Measurements from ENCODE around the gene MRPL52.
"Not testable (repeated sequence)": the region's sequence is repeated elsewhere in the genome, so short reads cannot be mapped to it uniquely, and the experiment has no call there.

Gene MRPL52

DNA sequence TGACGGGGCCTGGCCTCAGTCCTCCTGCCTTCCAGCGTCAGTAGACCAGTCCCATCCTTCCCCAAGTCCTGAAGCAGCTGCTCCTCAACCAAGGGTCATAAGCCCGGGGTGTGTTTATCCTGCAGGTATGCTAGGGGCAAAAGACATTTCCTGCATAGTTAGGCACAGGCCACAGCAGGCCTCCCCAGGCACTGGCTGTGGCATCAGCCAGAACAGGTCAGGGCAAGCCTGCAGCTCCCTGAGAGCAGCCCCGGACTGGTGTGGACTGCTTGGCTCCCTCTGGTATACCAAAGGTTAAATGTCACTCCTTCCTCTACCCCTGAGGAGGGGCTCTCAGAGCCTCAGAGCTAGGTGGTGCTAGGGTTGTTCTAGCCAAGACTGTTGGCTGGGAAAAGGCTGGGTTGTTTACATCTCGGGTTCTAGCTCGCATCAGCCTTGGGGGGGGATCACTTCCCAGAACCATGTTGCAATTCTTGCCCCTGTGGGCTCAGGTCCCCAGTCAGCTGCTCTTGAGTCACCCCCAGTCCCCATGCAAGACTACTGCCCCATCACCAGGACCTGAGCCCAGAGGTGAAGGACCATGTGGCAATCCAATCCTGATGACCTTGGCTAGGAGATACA, 9.6 kb downstream of the MRPL52 start:
- DNase-seq (ENCODE audit: low read depth): no peak

DNA sequence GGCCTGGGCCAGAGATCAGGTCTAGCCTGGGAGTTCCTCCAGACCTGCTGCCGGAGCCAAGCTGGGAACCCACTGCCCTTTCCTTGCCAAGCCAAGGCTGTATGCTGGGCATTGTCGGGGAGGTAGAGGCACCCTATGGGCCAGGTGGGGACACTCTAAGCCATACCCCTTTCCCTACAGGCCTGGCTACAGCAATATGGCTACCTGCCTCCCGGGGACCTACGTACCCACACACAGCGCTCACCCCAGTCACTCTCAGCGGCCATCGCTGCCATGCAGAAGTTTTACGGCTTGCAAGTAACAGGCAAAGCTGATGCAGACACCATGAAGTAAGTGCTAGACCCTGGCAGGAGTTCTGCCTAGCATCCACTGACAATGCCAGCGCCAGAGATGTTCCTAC, 11.6 kb downstream of the MRPL52 start:
- DNase-seq (ENCODE audit: low read depth): no peak

DNA sequence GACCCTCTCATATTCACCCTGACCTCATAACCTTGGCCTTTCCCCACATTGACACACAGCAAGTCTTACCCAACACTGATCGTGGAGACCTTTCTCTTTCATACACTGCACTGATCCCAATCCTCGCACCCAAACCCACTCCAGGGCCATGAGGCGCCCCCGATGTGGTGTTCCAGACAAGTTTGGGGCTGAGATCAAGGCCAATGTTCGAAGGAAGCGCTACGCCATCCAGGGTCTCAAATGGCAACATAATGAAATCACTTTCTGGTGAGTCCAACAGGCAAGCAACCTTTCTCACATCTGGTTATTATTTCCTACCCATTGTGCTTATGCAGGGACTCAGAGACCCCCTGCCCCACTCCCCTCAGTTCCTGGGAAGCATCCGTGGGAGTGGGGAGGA, 12.1 kb downstream of the MRPL52 start:
- no peak for DNase-seq (ENCODE audit: low read depth)

DNA sequence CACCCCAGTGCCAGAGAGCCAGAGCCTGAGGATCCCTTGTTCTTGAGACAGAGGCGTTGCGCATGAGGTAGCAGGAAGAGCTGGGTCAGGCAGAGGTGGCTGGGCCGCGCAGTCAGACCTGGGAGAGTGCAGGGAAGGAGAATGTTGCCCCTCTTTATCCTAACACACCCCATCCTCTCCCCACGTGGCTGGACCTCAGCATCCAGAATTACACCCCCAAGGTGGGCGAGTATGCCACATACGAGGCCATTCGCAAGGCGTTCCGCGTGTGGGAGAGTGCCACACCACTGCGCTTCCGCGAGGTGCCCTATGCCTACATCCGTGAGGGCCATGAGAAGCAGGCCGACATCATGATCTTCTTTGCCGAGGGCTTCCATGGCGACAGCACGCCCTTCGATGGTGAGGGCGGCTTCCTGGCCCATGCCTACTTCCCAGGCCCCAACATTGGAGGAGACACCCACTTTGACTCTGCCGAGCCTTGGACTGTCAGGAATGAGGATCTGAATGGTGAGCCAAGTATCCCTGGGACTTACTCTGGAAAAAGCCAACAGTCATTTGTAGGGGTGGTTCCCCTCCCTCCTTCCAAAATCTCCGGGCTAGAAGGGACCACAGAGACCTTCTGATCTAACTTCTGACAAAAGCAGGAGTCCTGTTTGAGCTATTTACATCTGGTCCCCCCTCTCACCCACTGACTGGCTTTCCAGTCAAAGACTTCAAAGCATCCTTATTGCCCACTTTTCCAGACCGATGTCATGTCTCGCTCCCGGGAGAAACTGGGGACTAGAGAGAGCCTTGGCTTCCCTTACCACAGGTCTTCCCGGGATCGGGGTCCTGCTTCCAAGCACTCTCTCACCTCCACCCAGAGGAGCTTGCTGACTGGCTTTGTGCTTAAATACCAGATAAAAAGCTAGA, 12.8 kb downstream of the MRPL52 start:
- DNase-seq (ENCODE audit: low read depth): no peak

DNA sequence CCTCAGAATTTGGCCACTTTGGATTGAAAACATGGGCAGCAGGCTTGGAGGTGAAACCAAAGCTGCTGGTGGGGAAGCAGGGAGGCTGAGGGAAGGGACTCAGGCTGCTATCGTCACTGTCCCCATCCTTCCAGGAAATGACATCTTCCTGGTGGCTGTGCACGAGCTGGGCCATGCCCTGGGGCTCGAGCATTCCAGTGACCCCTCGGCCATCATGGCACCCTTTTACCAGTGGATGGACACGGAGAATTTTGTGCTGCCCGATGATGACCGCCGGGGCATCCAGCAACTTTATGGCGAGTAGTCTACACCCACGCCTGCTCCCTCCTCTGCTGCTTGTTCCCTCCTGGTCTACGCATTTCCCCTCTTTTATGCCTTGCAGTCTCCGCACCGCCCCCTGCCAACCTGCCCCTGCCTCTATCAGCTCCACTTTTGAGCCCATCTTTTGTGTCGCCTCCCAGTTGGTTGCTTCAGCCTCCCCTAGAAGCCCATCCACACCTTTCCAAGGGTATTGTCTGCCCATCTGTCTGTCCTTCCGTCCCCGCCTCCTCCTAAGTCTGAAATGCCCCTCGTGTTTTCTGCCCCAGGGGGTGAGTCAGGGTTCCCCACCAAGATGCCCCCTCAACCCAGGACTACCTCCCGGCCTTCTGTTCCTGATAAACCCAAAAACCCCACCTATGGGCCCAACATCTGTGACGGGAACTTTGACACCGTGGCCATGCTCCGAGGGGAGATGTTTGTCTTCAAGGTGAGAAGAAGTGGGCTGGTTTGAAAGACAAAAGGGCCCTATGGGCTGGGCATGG, 13.6 kb downstream of the MRPL52 start:
- DNase-seq (ENCODE audit: low read depth): no peak

DNA sequence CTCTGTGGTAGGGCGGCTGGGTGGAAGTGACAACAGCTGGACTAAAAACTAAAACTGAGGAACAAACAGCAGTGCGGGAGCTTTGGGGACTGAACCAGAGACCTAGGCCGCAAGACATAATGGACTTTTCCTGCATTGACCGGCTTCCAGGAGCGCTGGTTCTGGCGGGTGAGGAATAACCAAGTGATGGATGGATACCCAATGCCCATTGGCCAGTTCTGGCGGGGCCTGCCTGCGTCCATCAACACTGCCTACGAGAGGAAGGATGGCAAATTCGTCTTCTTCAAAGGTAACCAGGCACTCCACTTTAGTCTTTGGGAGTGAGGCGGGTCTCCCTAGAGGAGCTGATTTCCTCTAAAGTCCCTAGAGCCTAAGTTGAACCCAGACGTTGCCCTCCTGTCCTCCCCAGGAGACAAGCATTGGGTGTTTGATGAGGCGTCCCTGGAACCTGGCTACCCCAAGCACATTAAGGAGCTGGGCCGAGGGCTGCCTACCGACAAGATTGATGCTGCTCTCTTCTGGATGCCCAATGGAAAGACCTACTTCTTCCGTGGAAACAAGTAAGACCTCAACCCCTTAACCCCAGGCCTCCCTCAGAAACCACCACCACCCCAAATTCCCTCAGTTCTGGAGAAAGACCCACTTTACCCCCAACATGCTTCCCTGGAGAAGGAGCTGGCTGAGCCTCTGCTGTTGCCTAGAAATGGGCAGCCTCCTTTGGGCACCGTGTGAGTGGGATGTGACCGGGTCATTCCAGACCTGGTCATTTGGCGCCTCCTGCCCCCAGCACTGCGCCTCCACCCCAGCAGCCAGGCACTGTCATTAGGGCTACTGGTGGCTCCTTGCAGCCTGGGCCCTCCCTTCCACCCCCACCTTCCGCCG, 14.8 kb downstream of the MRPL52 start:
- no peak for DNase-seq (ENCODE audit: low read depth)

DNA sequence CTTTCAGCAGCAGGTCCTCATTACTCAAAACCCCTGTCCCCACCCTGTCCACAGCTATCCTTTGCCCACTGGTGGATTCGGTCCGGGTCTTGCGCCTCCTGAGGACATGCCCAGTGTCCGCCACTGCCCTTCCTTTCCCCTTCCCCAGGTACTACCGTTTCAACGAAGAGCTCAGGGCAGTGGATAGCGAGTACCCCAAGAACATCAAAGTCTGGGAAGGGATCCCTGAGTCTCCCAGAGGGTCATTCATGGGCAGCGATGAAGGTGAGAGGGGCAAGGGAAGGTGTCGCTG, 15.4 kb downstream of the MRPL52 start:
- no peak for DNase-seq (ENCODE audit: low read depth)

DNA sequence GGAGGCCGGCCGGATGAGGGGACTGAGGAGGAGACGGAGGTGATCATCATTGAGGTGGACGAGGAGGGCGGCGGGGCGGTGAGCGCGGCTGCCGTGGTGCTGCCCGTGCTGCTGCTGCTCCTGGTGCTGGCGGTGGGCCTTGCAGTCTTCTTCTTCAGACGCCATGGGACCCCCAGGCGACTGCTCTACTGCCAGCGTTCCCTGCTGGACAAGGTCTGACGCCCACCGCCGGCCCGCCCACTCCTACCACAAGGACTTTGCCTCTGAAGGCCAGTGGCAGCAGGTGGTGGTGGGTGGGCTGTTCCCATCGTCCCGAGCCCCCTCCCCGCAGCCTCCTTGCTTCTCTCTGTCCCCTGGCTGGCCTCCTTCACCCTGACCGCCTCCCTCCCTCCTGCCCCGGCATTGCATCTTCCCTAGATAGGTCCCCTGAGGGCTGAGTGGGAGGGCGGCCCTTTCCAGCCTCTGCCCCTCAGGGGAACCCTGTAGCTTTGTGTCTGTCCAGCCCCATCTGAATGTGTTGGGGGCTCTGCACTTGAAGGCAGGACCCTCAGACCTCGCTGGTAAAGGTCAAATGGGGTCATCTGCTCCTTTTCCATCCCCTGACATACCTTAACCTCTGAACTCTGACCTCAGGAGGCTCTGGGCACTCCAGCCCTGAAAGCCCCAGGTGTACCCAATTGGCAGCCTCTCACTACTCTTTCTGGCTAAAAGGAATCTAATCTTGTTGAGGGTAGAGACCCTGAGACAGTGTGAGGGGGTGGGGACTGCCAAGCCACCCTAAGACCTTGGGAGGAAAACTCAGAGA, 16.3 kb downstream of the MRPL52 start:
- no peak for DNase-seq (ENCODE audit: low read depth)

DNA sequence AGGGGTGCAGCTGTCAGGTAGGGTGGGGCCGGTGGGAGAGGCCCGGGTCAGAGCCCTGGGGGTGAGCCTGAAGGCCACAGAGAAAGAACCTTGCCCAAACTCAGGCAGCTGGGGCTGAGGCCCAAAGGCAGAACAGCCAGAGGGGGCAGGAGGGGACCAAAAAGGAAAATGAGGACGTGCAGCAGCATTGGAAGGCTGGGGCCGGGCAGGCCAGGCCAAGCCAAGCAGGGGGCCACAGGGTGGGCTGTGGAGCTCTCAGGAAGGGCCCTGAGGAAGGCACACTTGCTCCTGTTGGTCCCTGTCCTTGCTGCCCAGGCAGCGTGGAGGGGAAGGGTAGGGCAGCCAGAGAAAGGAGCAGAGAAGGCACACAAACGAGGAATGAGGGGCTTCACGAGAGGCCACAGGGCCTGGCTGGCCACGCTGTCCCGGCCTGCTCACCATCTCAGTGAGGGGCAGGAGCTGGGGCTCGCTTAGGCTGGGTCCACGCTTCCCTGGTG, 17.2 kb downstream of the MRPL52 start:
- no peak for DNase-seq (ENCODE audit: low read depth)

DNA sequence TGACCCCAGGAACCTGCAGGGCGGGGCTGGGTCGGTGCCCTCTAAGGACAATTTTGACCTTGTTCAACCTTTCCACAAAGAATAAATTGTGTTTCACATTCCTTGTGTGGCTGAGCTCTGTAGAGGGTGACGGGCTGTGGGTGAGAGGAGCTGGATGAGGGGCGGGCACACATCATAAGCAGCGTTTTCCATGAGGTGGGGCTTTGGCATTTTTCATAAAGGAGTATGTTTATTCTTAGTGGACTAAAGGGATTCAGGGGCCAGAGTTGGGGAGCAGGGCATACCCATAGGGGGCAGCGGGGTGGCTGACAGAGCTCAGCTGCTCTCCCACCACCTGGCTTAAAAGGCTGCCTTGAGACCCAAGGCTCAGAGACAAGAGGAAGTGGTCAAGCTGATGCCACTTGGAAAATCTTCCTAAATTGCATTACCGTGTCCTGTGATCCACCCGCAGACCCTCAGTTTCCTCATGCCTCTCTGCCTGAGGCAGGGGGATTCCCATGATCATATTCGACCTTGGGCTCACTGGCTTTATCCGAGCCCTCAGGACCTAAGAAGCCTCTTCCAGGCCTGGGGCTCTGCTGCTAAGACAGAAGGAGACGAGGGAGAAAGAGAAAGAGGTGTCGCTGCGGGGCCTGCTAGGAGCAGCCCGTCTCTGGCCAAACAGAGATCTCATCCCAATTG, 18.1 kb downstream of the MRPL52 start:
- DNase-seq (ENCODE audit: low read depth): no peak

DNA sequence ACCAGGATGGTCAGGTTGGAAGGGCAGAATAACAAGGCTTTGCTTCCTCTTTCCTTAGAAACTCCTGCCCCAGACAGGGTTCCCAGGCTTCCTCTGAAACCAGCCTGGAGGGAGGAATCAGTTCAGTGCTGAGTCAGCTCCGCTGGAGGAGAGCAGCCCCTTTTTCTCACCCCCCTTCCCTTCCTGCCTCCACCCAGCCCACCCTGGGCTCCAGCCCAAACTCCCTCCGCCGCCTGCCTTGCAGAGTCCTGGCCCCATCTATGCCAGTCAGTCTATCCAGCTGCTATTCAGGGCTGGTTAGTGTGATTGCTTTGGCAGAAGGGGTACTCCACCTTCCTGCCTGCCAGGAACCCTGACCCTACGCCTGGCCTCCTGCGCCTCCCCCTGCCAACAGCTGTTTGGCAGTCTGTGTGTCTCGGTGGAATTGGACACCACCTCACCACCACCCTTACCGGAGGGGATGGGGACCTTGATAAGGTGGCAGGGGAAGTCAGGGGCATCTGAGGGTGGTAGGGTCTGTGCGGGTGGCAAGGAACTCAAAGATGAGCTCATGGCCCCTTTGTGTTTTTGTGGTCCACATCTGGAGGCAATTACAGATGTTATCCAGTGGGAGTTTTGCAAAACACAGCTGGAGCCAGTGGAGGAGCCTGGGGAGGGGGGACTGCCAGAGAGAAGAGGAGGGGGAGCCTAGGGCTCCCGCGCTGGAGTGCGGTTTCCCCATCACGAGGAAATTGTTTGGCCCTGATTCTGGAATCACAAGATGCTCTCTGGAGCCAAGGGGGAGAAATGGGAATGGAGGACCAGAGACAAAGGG, 18.9 kb downstream of the MRPL52 start:
- no peak for DNase-seq (ENCODE audit: low read depth)

DNA sequence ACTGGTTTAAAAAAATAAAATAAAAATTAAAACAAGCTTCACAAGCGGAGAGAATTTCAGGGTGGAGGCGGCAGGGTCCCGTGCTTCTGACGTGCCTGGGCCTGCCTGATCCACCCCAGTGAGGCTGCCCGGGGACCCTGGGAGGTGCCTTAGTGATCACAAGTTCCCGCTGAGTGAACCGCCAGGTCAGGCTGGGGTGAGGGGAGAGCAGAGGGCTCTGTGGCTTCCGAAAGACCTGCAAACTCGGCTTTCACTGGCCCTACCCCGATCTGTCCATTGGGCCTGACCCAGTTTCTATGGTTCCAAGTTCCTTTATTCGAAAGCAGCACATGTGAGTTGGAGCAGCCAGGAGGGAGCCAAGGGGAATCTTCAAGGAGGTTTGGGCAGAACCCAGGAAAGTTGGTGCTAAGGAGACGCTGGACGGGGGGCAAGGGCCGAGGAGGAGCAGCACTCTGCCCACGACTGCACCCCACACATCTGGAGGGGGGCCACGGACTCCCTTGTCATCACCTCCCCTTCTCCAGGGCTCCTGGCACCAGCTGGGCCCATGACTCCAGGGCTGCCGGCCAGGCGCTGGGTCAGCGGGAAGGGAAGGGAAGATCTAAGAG, 19.6 kb downstream of the MRPL52 start:
- no peak for DNase-seq (ENCODE audit: low read depth)

DNA sequence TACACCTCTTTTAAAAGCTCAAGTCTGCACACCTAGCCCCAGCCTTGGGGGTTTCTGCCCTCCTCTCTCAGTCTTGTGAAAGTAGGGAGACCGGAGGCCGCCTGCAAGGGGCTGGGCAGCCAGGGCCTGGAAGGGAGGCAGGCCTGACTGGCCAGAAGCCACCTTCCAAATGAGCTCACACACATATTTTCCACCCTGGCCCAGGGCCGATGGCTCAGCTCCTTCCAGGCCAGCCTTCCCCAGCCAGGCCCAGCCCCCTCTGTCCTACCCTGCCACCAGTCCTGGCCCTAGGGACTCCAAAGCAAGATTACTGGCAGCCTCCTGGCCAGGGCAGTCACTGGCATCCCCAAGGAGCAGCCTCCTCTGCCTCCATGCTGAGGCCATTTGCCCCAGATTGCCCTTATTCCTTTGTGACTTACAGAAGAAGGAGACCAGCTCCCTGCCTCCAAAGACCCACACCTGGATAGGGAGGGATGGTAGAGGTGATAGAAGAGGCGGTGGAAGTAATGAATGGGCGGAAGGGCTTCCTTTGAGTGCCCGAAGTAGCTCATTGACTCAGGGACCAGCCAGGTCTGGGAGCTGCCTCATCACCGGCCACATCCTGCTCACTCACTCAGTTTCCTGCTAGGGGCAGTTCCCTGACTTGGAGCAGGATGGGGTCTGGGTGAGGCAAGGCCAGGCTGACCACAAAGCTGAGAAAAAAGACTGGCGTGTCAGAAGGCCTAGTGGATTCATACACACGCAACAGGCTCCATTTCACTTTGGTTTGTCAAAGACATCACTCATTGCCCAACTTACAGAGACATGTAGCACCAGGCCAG, 21.5 kb downstream of the MRPL52 start:
- no peak for DNase-seq (ENCODE audit: low read depth)

DNA sequence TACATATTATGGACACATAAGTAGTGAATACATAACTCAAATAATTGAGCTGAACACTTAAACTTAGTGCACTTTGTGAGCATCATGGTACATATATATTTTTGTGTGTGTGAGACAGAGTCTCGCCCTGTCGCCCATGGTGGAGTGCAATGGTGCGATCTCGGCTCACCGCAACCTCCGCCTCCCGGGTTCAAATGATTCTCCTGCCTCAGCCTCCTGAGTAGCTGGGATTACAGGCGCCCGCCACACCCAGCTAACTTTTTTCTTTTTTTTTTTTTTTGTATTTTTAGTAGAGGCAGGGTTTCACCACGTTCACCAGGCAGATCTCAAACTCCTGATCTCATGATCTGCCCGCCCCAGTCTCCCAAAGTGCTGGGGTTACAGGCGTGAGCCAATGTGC, 22.5 kb downstream of the MRPL52 start:
- not testable (repeated sequence) for DNase-seq (ENCODE audit: low read depth)

DNA sequence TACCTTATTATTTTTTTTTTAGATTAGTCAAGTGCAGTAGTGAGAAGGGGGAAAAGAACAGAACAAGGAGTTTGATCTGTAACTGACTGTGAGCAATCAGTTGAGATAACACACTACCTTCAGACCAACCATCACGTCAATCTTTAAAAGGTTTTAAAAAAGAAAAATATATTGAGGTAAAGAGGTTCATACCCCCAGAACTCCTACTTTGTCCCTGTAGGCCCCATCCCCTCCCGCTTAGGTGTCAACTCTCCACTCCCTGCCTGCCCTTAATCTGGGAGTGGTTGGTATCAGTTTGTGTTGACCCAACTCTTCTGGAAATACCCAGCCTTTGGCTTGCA, 22.9 kb downstream of the MRPL52 start:
- DNase-seq (ENCODE audit: low read depth): no peak

DNA sequence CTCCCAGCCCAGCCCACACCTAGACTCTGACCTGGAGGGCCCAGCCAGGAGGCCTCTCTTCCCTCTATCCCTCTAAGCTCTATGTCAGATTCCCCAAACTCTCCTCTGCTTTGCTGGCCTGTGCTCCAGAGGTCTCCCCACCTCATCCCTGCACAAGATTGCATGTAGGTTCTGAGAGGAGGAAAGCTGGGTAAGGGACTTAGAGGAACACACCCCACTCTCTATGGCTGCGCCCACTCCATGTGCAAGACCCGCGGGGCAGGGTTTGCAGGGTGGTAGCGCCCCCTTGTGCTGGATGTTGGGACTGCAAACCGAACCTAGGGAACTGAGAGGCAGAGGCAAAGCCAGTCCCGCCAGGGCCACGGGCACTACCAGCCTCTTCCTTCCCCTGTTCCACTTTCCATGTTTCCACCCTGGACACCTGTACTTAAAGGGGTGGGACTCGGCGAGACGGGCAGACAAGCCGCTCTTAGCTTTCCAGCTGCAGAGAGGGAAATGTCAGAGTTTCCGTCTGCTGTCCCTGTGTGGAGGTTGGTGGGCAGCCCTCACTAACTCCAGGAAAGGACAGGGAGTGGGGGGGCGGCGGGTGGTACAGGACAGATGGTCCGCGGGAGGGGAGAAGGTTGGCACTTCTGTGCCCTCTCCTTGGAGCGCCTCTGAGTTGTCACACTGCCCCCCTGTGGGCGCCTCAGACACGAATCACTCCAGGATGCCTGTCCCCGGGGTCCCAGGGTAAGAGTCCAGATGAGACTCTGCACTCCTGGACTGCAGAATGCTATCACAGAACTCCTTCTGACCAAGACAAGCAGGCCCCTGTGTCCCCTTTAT, 23.5 kb downstream of the MRPL52 start:
- peak; percentile 78 for DNase-seq (ENCODE audit: low read depth)

DNA sequence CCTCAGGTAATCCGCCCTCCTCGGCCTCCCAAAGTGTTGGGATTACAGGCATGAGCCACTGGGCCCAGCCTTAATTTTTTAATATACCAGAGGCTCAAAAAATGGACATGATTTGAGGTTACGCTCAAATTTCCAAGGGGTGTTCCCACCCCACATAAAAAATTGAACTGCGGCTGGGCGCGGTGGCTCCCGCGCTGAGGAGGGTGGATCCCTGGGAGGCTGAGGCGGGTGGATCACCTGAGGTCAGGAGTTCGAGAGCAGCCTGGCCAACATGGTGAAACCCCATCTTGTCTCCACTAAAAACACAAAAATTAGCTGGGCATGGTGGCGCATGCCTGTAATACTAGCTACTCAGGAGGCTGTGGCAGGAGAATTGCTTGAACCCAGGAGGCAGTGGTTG, 24.6 kb downstream of the MRPL52 start:
- not testable (repeated sequence) for DNase-seq (ENCODE audit: low read depth)
